BE2C (cell line): ENCODE measurements around the gene TUBB4A.

Experiments
- DNase-seq: peaks from one replicate; pipeline ENCODE4 v3.0.0-alpha.2; 2020
- H3K27me3 ChIP-seq: fragments of 250-450 bp; sonication (Bioruptor Pico); 2 replicates; pipeline ENCODE4 v1.5.1; 2020; ENCODE audit warnings: mild to moderate bottlenecking
- H3K36me3 ChIP-seq: fragments of 250-450 bp; sonication (Bioruptor Pico); 2 replicates; pipeline ENCODE4 v1.5.1; 2020; ENCODE audit warnings: mild to moderate bottlenecking
- H3K4me1 ChIP-seq: fragments of 250-450 bp; sonication (Bioruptor Pico); 2 replicates; pipeline ENCODE4 v1.5.1; 2020
- H3K4me3 ChIP-seq: 2 replicates; pipeline ENCODE4 v1.5.1; 2011; ENCODE audit warnings: low read depth, low read length
- H3K9me3 ChIP-seq: fragments of 250-450 bp; sonication (Bioruptor Pico); 2 replicates; pipeline ENCODE4 v1.5.1; 2020
- TF ChIP-seq, protein P1 (sequence below): IDR thresholded peaks from 2 replicates; pipeline ENCODE4 v1.5.1; 2012; ENCODE audit warnings: mild to moderate bottlenecking, low read depth, low read length

Gene TUBB4A

DNA sequence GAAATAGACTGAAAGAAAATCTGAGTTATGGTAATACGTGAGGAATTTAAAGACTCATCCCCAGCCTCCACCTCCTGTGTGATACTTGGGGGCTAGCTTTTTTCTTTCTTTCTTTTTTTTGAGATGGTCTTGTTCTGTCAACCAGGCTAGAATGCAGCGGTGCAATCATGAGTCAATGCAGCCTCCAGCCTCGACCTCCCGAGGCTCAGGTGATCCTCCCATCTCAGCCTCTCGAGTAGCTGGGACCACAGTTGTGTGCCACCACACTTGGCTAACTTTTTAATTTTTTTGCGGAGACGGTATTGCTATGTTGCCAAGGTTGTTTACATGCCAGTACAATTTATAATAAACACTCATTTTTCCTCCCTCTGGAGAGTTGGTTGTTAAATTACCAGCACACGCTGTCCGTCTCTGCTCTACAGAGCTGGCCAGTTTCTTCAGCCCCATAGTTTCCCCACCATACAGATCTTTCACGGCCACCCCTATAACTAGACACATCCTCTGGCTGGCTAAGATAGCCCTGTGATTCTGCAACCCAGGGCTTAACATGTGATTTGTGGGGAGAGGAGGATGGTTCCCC lies 33.5 kb upstream of the TUBB4A start:
- Histone ChIP-seq H3K4me1 (no peaks in the 10 kb centered on the region), H3K9me3 (no peaks in the 10 kb centered on the region), H3K4me3 (no peak overlapping the region), H3K27me3 (peaks cover 11% of the 10 kb centered on the region), H3K36me3 (no peaks in the 10 kb centered on the region)
- no peak for DNase-seq
- TF ChIP-seq, protein P1, sequence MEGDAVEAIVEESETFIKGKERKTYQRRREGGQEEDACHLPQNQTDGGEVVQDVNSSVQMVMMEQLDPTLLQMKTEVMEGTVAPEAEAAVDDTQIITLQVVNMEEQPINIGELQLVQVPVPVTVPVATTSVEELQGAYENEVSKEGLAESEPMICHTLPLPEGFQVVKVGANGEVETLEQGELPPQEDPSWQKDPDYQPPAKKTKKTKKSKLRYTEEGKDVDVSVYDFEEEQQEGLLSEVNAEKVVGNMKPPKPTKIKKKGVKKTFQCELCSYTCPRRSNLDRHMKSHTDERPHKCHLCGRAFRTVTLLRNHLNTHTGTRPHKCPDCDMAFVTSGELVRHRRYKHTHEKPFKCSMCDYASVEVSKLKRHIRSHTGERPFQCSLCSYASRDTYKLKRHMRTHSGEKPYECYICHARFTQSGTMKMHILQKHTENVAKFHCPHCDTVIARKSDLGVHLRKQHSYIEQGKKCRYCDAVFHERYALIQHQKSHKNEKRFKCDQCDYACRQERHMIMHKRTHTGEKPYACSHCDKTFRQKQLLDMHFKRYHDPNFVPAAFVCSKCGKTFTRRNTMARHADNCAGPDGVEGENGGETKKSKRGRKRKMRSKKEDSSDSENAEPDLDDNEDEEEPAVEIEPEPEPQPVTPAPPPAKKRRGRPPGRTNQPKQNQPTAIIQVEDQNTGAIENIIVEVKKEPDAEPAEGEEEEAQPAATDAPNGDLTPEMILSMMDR = no peak

DNA sequence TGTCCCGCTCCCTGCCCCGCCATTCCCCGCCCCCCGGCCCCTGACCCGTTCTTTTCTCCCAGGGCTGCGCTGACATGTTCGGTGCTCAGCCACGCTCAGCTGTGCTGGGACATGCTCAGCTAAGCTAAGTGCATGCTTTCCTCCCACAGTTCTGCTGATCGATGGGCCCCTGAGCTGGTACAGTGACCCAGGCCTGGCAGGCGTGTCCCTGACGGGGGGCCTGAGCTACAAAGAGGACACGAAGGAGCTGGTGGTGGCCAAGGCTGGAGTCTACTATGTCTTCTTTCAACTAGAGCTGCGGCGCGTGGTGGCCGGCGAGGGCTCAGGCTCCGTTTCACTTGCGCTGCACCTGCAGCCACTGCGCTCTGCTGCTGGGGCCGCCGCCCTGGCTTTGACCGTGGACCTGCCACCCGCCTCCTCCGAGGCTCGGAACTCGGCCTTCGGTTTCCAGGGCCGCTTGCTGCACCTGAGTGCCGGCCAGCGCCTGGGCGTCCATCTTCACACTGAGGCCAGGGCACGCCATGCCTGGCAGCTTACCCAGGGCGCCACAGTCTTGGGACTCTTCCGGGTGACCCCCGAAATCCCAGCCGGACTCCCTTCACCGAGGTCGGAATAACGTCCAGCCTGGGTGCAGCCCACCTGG lies 32.5 kb upstream of the TUBB4A start:
- TF ChIP-seq, protein P1 = no peak
- H3K36me3 ChIP-seq = no peaks in the 10 kb centered on the region
- no peak for DNase-seq
- H3K27me3 ChIP-seq = peaks cover 11% of the 10 kb centered on the region
- no peaks in the 10 kb centered on the region for H3K9me3 ChIP-seq
- no peaks in the 10 kb centered on the region for H3K4me1 ChIP-seq
- H3K4me3 ChIP-seq = no peak overlapping the region

DNA sequence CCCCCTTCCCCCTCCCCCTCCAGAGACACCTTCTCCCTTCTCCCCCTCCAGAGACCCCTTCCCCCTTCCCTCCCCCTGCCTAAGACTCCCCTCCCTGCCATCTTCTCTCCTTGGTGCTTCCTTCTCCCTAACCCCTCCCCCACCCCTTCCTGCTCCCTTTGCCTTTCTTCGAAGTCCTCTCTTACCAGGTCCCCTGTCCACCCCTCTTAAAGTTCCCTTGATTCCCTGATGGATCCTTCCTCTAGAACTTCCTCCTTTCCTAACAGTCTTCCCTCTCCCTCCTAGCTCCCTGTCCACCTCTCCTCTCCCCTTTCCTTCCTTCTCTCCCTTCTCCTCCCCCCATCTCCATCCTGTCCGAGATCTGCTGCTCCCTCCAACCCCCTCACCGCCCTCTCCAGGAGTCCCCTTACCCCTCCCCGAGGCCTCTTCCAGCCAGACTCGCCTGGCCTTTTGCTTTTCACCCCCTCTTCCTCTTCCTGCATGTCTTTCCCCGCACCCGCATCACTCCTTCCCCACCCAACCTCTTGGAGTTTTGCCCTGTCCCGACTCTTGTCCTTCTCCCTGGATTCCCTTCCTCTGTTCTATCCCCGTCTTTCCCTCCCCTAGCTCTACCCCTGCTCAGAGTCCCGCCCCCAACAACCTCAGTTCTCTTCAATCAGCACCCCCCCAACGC lies 31.8 kb upstream of the TUBB4A start:
- peaks cover 11% of the 10 kb centered on the region for H3K27me3 ChIP-seq
- no peaks in the 10 kb centered on the region for H3K4me1 ChIP-seq

DNA sequence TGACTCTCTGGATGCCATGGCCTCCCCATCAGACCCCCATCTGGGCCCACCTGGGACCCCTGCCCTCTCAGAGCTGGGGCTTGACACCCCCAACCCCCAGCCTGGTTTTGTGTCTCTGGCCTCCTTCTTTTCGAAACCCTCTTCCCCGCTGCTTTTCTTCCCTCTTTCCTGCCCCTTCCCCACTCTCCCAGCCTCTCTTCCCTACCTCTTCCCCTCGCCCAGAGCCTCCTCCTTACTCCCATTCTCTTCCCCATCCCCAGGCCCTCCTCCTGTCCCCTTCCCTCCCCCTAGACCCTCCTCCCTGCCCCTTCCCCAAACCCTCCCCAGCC lies 30.9 kb upstream of the TUBB4A start:
- Histone ChIP-seq H3K4me1 (no peaks in the 10 kb centered on the region), H3K36me3 (no peaks in the 10 kb centered on the region), H3K4me3 (no peak overlapping the region), H3K27me3 (peaks cover 11% of the 10 kb centered on the region), H3K9me3 (no peaks in the 10 kb centered on the region)
- no peak for DNase-seq
- TF ChIP-seq, protein P1 = no peak

More for the DNA sequence above, 31.8 kb upstream of the TUBB4A start:
- Histone ChIP-seq H3K36me3 (no peaks in the 10 kb centered on the region), H3K9me3 (no peaks in the 10 kb centered on the region), H3K4me3 (no peak overlapping the region)
- TF ChIP-seq, protein P1 = no peak
- DNase-seq = no peak

DNA sequence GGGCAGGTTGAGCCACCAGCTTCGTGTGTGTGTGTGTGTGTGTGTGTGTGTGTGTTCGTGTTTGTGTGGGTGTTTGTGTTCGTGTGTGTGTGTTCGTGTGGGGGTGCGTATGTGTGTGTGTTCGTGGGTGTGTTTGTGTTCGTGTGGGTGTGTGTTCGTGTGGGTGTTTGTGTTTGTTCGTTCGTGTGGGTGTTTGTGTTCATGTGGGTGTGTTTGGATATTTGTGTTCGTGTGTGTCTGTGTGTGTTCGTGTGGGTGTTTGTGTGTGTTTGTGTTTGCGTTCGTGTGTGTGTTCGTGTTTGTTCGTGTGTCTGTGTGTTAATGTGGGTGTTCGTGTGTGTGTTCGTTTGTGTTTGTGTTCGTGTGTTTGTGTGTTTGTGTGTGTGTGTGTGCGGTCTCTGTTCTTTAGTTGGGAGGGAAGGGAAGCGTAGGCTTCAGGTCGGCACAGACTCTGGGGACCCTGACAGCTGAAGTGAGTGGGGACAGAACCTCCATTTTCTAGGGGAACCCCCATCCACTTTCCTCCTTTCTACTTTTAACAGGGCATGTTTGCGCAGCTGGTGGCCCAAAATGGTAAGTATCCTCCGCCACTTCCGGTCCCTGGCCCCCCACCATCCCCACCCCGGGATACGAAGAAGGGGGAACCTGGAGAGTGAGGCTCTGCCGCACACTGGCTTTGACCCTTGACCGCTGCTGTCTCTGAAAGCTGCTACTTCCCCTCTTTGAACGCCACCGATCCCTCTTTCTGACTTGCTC lies 30.3 kb upstream of the TUBB4A start:
- H3K27me3 ChIP-seq = peaks cover 11% of the 10 kb centered on the region
- H3K4me3 ChIP-seq = no peak overlapping the region
- no peaks in the 10 kb centered on the region for H3K36me3 ChIP-seq
- no peaks in the 10 kb centered on the region for H3K4me1 ChIP-seq
- TF ChIP-seq, protein P1 = no peak
- no peak for DNase-seq
- no peaks in the 10 kb centered on the region for H3K9me3 ChIP-seq
